ENCODE data around the gene CLDN2. TPM values are rescaled to one million over a fixed set of nuclear protein-coding genes. Genes with fewer than 3 reads are reported as not detected.

The CLDN2 gene
- total and polyA plus RNA-seq, 2 of the 13 experiments (the other 11 are each of a cell fraction or from before 2014, with no cell fraction given): 1.3 to 1.5 TPM

DNA sequence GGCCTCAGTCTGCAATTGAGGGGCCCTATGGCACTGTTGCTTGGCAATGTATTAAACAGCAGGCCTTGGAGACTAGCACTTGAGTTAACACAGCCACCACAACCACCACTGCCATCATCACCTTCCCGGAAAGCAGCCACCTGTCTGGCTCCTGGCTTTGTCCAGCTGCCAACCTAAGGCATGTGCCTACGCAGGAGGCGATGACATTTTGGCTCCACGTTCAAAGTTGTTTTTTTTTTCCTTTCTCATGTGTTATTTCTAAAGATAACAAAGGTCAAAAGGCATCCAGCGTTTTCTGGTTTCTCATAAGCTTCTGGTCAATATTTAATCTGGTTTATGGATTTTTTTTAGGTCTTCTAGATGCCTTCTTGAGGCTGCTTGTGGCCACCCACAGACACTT, 7.5 kb downstream of the CLDN2 start (continued):
- TF ChIP-seq, protein P1, sequence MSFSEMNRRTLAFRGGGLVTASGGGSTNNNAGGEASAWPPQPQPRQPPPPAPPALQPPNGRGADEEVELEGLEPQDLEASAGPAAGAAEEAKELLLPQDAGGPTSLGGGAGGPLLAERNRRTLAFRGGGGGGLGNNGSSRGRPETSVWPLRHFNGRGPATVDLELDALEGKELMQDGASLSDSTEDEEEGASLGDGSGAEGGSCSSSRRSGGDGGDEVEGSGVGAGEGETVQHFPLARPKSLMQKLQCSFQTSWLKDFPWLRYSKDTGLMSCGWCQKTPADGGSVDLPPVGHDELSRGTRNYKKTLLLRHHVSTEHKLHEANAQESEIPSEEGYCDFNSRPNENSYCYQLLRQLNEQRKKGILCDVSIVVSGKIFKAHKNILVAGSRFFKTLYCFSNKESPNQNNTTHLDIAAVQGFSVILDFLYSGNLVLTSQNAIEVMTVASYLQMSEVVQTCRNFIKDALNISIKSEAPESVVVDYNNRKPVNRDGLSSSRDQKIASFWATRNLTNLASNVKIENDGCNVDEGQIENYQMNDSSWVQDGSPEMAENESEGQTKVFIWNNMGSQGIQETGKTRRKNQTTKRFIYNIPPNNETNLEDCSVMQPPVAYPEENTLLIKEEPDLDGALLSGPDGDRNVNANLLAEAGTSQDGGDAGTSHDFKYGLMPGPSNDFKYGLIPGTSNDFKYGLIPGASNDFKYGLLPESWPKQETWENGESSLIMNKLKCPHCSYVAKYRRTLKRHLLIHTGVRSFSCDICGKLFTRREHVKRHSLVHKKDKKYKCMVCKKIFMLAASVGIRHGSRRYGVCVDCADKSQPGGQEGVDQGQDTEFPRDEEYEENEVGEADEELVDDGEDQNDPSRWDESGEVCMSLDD (CRISPR knock-in tag; IDR thresholded peaks at IDR 0.05; ENCODE audit: borderline replicate concordance): no peak
- TF ChIP-seq KLF16 (CRISPR knock-in tag; IDR thresholded peaks at IDR 0.05): no peak
- TF ChIP-seq, protein P2, sequence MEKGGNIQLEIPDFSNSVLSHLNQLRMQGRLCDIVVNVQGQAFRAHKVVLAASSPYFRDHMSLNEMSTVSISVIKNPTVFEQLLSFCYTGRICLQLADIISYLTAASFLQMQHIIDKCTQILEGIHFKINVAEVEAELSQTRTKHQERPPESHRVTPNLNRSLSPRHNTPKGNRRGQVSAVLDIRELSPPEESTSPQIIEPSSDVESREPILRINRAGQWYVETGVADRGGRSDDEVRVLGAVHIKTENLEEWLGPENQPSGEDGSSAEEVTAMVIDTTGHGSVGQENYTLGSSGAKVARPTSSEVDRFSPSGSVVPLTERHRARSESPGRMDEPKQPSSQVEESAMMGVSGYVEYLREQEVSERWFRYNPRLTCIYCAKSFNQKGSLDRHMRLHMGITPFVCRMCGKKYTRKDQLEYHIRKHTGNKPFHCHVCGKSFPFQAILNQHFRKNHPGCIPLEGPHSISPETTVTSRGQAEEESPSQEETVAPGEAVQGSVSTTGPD (CRISPR knock-in tag; IDR thresholded peaks at IDR 0.05): no peak
- no peak for TF ChIP-seq FOSL1 (CRISPR knock-in tag; IDR thresholded peaks at IDR 0.05; ENCODE audit: borderline replicate concordance)
- TF ChIP-seq NR2F6 (IDR thresholded peaks at IDR 0.05): peak; percentile 42
- peak; percentile 16; the same call in 1 of the 2 replicates for TF ChIP-seq NR2F6 (CRISPR knock-in tag; IDR thresholded peaks at IDR 0.05)
- TF ChIP-seq, protein P3, sequence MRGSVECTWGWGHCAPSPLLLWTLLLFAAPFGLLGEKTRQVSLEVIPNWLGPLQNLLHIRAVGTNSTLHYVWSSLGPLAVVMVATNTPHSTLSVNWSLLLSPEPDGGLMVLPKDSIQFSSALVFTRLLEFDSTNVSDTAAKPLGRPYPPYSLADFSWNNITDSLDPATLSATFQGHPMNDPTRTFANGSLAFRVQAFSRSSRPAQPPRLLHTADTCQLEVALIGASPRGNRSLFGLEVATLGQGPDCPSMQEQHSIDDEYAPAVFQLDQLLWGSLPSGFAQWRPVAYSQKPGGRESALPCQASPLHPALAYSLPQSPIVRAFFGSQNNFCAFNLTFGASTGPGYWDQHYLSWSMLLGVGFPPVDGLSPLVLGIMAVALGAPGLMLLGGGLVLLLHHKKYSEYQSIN (CRISPR knock-in tag; IDR thresholded peaks at IDR 0.05; ENCODE audit: borderline replicate concordance): no peak
- TF ChIP-seq, protein P4, sequence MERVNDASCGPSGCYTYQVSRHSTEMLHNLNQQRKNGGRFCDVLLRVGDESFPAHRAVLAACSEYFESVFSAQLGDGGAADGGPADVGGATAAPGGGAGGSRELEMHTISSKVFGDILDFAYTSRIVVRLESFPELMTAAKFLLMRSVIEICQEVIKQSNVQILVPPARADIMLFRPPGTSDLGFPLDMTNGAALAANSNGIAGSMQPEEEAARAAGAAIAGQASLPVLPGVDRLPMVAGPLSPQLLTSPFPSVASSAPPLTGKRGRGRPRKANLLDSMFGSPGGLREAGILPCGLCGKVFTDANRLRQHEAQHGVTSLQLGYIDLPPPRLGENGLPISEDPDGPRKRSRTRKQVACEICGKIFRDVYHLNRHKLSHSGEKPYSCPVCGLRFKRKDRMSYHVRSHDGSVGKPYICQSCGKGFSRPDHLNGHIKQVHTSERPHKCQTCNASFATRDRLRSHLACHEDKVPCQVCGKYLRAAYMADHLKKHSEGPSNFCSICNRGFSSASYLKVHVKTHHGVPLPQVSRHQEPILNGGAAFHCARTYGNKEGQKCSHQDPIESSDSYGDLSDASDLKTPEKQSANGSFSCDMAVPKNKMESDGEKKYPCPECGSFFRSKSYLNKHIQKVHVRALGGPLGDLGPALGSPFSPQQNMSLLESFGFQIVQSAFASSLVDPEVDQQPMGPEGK (CRISPR knock-in tag; IDR thresholded peaks at IDR 0.05): no peak
- no peak for TF ChIP-seq MAZ (IDR thresholded peaks at IDR 0.05; ENCODE audit: borderline replicate concordance, low read depth, low read length)
- no peak for TF ChIP-seq MAZ (CRISPR knock-in tag; IDR thresholded peaks at IDR 0.05; ENCODE audit: low read depth)
- TF ChIP-seq SMAD1 (CRISPR knock-in tag; IDR thresholded peaks at IDR 0.05; ENCODE audit: borderline replicate concordance, low read depth): no peak
- TF ChIP-seq ZNF329 (CRISPR knock-in tag; IDR thresholded peaks at IDR 0.05; ENCODE audit: low read depth): no peak
- TF ChIP-seq, protein P5, sequence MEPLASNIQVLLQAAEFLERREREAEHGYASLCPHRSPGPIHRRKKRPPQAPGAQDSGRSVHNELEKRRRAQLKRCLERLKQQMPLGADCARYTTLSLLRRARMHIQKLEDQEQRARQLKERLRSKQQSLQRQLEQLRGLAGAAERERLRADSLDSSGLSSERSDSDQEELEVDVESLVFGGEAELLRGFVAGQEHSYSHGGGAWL (CRISPR knock-in tag; IDR thresholded peaks at IDR 0.05): no peak
- TF ChIP-seq PRMT3 (CRISPR knock-in tag; IDR thresholded peaks at IDR 0.05; ENCODE audit: borderline replicate concordance, low read depth): no peak
- TF ChIP-seq ZNF431 (CRISPR knock-in tag; IDR thresholded peaks at IDR 0.05; ENCODE audit: borderline replicate concordance, low read depth): no peak
- TF ChIP-seq, protein P6, sequence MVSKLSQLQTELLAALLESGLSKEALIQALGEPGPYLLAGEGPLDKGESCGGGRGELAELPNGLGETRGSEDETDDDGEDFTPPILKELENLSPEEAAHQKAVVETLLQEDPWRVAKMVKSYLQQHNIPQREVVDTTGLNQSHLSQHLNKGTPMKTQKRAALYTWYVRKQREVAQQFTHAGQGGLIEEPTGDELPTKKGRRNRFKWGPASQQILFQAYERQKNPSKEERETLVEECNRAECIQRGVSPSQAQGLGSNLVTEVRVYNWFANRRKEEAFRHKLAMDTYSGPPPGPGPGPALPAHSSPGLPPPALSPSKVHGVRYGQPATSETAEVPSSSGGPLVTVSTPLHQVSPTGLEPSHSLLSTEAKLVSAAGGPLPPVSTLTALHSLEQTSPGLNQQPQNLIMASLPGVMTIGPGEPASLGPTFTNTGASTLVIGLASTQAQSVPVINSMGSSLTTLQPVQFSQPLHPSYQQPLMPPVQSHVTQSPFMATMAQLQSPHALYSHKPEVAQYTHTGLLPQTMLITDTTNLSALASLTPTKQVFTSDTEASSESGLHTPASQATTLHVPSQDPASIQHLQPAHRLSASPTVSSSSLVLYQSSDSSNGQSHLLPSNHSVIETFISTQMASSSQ (IDR thresholded peaks at IDR 0.05; ENCODE audit: low read depth): 0 out of 2 replicates have a peak, but pooled peaks have one; percentile 49
- TF ChIP-seq, protein P6 (CRISPR knock-in tag; IDR thresholded peaks at IDR 0.05; ENCODE audit: borderline replicate concordance): peak; percentile 19; the same call in 1 of the 2 replicates

Measured in HepG2 (cell line).